H1 (cell line): Measurements from ENCODE around the gene POMP.

Experiments used
- POLR2A ChIP-seq, 2 experiments: IDR thresholded peaks; 1 replicate in 1 of 2; 2 replicates in 1 of 2; pipeline ENCODE4 v1.6.1; 2011; ENCODE audit warnings: low read depth in 2 of 2, low read length in 2 of 2, mild to moderate bottlenecking in 2 of 2; ENCODE audit errors: control extremely low read depth in 1 of 2
- SUZ12 ChIP-seq: fragments of 200-600 bp; sonication (generic); IDR thresholded peaks from 2 replicates; pipeline ENCODE4 v1.6.1; 2012; ENCODE audit warnings: mild to moderate bottlenecking, inconsistent platforms, low read length, moderate library complexity, mixed read lengths
- TF ChIP-seq, protein P1 (sequence below): IDR thresholded peaks from 2 replicates; pipeline ENCODE4 v1.6.1; 2012; ENCODE audit warnings: low read length, inconsistent platforms

DNA sequence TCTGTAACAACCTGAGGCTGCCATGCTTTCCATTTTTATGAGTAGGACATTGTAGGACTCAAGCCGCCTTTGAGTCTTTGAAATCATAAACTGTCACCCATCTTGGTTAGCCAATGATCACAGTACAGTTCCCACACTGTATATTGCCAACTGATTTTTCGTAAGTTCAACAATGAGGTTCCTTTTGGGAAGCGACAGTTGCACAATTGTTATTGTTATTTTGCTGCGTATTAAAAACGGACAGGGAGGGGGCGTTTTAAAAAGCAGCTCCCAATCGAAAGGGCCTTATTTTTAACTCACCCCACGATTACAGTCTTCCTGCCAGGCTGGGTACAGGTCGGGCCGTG, 59.2 kb downstream of the POMP start:
- 0 out of 2 replicates have a peak, but pooled peaks have one; percentile 42 for TF ChIP-seq SUZ12
- TF ChIP-seq, protein P1, sequence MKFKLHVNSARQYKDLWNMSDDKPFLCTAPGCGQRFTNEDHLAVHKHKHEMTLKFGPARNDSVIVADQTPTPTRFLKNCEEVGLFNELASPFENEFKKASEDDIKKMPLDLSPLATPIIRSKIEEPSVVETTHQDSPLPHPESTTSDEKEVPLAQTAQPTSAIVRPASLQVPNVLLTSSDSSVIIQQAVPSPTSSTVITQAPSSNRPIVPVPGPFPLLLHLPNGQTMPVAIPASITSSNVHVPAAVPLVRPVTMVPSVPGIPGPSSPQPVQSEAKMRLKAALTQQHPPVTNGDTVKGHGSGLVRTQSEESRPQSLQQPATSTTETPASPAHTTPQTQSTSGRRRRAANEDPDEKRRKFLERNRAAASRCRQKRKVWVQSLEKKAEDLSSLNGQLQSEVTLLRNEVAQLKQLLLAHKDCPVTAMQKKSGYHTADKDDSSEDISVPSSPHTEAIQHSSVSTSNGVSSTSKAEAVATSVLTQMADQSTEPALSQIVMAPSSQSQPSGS: no peak
- TF ChIP-seq POLR2A (IDR thresholded peaks at IDR 0.05; ENCODE audit: control extremely low read depth in 1 of 2, low read depth in 2 of 2, low read length in 2 of 2): no peak
